ENCODE measurements around the gene RFPL2.

DNA sequence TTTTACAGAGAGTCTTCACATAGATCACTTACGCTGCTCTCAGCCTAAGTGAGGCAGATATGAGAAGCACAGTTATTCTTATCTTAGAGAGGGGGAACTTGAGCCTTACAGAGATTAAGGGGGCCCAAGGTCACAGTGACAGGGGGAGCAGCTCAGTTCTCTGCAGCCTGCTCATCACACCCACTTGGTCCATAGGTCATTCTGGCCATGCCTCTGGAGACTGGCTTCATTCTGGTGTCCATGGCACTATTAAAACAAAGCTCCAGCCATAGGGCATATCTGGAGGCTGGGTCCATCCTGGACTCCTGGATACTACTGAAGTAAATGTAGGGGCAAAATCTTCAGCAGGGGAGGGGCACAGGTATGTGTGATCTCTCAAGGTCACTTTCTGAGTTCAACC is 44.4 kb upstream of the RFPL2 start:
- TF ChIP-seq, protein P1, sequence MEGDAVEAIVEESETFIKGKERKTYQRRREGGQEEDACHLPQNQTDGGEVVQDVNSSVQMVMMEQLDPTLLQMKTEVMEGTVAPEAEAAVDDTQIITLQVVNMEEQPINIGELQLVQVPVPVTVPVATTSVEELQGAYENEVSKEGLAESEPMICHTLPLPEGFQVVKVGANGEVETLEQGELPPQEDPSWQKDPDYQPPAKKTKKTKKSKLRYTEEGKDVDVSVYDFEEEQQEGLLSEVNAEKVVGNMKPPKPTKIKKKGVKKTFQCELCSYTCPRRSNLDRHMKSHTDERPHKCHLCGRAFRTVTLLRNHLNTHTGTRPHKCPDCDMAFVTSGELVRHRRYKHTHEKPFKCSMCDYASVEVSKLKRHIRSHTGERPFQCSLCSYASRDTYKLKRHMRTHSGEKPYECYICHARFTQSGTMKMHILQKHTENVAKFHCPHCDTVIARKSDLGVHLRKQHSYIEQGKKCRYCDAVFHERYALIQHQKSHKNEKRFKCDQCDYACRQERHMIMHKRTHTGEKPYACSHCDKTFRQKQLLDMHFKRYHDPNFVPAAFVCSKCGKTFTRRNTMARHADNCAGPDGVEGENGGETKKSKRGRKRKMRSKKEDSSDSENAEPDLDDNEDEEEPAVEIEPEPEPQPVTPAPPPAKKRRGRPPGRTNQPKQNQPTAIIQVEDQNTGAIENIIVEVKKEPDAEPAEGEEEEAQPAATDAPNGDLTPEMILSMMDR (IDR thresholded peaks at IDR 0.05; ENCODE audit: insufficient read depth, low read length, poor library complexity, severe bottlenecking): no peak
- TF ChIP-seq EZH2phosphoT487 (conservative IDR thresholded peaks at IDR 0.05; ENCODE audit: low read length): no peak
